ENCODE data around the gene PAM. TPM values are rescaled to one million over a fixed set of nuclear protein-coding genes. Genes with fewer than 3 reads are reported as not detected.
A peak's percentile ranks its signal among the peaks of the same experiment; 100 is the strongest.

The PAM gene
- total RNA-seq, 1 donor from 2014 or later = 227 TPM

DNA sequence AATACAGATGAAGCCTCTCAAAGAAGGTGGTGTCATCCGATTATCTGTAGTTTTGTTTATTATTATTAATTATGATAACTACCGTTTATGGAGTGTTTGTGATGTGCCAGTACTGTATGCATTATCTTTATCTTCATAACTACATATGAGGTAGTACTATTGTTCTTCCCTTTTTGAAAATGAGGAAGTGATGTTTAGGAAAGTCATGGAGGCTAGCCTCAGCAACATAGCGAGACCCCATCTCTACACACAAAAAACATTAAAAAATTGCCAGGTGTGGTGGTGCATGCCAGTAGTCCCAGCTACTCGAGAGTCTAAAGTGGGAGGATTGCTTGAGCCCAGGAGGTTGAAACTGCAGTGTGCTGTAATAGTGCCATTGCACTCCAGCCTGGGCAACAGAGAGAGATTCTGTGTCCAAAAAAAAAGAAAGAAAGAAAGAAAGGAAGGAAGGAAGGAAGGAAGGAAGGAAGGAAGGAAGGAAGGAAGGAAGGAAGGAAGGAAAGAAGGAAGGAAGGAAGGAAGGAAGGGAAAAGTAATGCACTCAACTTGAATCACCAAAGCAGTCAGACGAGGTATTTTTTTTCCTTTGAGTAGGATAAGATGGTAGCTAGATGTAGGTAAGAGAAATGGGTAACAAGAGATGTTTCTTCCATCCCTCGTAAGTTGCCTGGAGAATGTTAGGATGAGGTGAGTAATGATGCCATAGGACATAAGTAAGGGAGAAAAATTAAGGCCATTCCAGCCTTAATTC lies 47.8 kb downstream of the PAM start:
- intact Hi-C loops (cut with DNase I) = no loop called here
- ATAC-seq = no peak
- Histone ChIP-seq H3K36me3 (no peaks in the 10 kb centered on the region), H3K27me3 (no peaks in the 10 kb centered on the region), H3K9me3 (no peaks in the 10 kb centered on the region), H3K4me3 (no peak overlapping the region), H3K4me1 (peaks cover 13% of the 10 kb centered on the region), H3K27ac (no peak overlapping the region)
- no peak for DNase-seq
- TF ChIP-seq, protein P1, sequence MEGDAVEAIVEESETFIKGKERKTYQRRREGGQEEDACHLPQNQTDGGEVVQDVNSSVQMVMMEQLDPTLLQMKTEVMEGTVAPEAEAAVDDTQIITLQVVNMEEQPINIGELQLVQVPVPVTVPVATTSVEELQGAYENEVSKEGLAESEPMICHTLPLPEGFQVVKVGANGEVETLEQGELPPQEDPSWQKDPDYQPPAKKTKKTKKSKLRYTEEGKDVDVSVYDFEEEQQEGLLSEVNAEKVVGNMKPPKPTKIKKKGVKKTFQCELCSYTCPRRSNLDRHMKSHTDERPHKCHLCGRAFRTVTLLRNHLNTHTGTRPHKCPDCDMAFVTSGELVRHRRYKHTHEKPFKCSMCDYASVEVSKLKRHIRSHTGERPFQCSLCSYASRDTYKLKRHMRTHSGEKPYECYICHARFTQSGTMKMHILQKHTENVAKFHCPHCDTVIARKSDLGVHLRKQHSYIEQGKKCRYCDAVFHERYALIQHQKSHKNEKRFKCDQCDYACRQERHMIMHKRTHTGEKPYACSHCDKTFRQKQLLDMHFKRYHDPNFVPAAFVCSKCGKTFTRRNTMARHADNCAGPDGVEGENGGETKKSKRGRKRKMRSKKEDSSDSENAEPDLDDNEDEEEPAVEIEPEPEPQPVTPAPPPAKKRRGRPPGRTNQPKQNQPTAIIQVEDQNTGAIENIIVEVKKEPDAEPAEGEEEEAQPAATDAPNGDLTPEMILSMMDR (IDR thresholded peaks at IDR 0.05) = no peak

DNA sequence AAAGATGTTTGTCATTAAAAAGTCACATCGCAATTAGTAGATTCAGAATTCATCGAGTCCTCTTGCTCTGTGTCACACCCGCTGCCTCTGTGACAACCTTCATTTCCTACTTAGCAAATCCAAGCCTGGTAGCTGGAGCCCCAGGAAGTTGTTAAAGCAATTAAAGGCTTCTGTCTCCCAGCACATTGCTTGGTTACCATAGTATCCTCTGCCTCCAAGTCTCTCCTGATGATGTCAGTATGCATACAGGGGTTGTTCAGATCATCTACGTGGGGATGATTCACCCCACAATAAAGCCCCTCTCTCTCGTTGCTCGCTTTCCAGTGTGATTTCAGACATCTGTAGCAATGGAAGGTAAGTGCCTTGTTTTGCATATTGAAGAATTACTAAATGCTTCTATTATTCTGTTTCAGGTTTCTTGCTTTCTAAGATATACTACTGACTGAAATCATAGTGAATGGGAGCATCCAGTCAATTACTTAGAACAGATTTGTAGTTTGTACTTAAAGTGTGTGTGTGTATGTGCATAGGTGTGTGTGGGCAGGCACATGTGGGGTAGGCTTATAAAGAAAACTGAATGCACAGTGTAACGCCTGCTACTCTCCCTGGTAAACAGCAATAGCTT lies 52.9 kb downstream of the PAM start:
- intact Hi-C loops (cut with DNase I) = no loop called here
- TF ChIP-seq, protein P1 (IDR thresholded peaks at IDR 0.05) = no peak
- ATAC-seq (no peak), DNase-seq (no peak)
- no peaks in the 10 kb centered on the region for H3K4me1 ChIP-seq
- H3K27me3 ChIP-seq = no peaks in the 10 kb centered on the region
- no peak overlapping the region for H3K27ac ChIP-seq
- no peak overlapping the region for H3K4me3 ChIP-seq
- no peaks in the 10 kb centered on the region for H3K36me3 ChIP-seq
- H3K9me3 ChIP-seq = no peaks in the 10 kb centered on the region

DNA sequence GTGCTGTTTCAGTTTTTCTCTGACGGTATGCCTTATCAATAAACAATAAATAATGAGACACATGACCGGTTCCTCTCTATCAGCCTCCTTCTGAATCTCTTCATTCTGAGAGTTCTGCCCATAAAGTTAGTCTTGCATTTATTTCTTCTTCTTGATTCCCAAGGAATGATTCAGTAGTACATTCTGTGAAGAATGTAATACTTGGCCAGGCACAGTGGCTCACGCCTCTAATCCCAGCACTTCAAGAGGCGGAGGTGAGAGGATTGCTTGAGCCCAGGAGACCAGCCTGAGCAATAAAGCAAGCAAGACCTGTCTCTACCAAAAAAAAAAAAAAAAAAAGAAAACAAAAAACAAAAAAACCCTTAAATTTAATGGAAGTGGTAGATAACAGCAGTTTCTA lies 53.9 kb downstream of the PAM start:
- ATAC-seq (peak; percentile 89), DNase-seq (no peak)
- Histone ChIP-seq H3K9me3 (no peaks in the 10 kb centered on the region), H3K27ac (no peak overlapping the region), H3K4me3 (no peak overlapping the region), H3K4me1 (no peaks in the 10 kb centered on the region), H3K36me3 (no peaks in the 10 kb centered on the region), H3K27me3 (no peaks in the 10 kb centered on the region)
- TF ChIP-seq, protein P1 (IDR thresholded peaks at IDR 0.05) = no peak
- intact Hi-C loops (cut with DNase I) = no loop called here

DNA sequence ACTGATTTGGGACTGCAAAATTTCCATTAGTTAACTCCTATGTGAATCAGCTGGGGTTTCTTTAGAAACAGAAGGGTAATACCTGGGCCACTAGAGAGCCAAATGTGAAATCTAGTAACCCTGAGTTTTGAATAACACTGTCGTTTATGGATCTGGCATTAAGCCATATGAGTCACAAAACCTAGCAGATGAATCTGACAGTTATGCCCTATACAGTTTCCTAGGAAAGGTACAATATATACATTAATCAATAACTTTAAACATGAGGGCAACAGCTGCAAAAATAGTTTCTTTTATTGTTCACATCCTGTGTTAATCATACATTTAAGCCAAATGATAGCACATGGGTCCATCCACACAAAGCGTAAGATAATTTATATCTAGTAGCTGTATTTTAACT lies 56.9 kb downstream of the PAM start:
- Histone ChIP-seq H3K36me3 (no peaks in the 10 kb centered on the region), H3K9me3 (no peaks in the 10 kb centered on the region), H3K27me3 (no peaks in the 10 kb centered on the region), H3K4me1 (peaks cover 4% of the 10 kb centered on the region), H3K4me3 (no peak overlapping the region), H3K27ac (no peak overlapping the region)
- TF ChIP-seq, protein P1 (IDR thresholded peaks at IDR 0.05) = no peak
- DNase-seq = no peak
- no peak for ATAC-seq
- intact Hi-C loops (cut with DNase I) = no loop called here

DNA sequence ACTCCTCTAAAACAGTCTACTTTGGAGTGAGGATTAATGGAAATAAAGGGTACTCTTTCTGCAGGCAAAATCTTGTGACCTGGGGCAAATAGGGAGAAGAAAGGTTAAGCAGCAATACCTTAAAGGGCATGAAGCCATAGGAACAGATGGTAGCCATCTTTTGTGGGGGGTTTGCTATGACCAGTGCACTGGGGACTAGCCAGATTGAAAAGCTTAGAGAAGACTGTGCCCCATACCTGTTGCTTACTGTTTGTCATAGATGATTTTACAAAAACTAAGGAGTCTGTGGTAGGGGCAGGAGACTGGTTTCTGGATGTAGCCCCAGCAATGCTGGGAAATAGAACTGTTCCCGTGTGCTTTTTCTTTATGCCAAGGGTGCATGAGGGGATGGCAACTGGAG lies 58.6 kb downstream of the PAM start:
- Histone ChIP-seq H3K4me1 (peaks cover 4% of the 10 kb centered on the region), H3K27ac (no peak overlapping the region), H3K9me3 (no peaks in the 10 kb centered on the region), H3K4me3 (no peak overlapping the region), H3K36me3 (no peaks in the 10 kb centered on the region), H3K27me3 (no peaks in the 10 kb centered on the region)
- TF ChIP-seq, protein P1 (IDR thresholded peaks at IDR 0.05) = no peak
- intact Hi-C loops (cut with DNase I) = no loop called here
- ATAC-seq (no peak), DNase-seq (no peak)

All from upper lobe of right lung (tissue), 1 donor.